ENCODE results near the gene GNG7. TPM values are rescaled to one million over a fixed set of nuclear protein-coding genes. Genes with fewer than 3 reads are reported as not detected.

GNG7 gene
- total RNA-seq, 1 experiment from 2014 or later = 7.7 TPM

DNA sequence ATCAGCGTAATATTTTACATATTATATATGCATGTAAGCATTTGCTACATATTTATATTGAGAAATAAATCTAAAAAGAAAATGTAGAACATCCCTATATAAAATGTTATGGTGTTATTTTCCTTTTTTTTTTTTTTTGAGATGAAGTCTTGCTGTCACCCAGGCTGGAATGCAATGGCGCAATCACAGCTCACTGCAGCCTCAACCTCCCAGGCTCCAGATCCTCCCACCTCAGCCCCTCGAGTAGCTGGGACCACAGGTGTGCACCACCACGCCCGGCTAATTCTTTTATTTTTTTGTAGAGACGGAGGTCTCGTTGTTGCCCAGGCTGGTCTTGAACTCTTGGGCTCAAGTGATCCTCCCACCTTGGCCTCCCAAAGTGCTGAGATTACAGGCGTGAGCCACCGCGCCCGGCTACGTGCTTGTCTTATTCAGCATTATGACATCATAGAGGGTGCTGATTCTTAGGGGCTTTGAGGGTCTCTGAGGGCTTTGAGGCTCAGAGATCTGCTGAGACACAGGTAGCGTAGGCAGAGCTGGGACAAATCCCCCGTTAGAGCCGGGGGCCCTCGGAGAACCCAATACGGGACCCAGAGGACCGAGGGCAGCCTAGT is 124.7 kb downstream of the GNG7 start:
- Histone ChIP-seq H3K18ac (ENCODE audit: insufficient read length, low read depth, low read length) (no peak overlapping the region), H3K14ac (ENCODE audit: insufficient read depth, low read length) (no peak overlapping the region), H2BK20ac (ENCODE audit: low read depth, low read length, poor library complexity, severe bottlenecking) (no peak overlapping the region), H2BK5ac (ENCODE audit: insufficient read length, low read length) (no peak overlapping the region), H3K56ac (ENCODE audit: insufficient read length, low read depth, low read length) (no peak overlapping the region), H2BK12ac (ENCODE audit: insufficient read length, low read depth, low read length) (no peak overlapping the region), H4K91ac (ENCODE audit: insufficient read length, low read depth, low read length) (no peak overlapping the region), H4K20me1 (ENCODE audit: control insufficient read depth, insufficient read depth, insufficient read length) (no peaks in the 10 kb centered on the region), H3K9ac (ENCODE audit: extremely low read depth, insufficient read length, low read length) (no peak overlapping the region), H2BK120ac (ENCODE audit: low read depth, low read length, poor library complexity, severe bottlenecking) (no peak overlapping the region), H2AK5ac (ENCODE audit: insufficient read length, low read length) (no peak overlapping the region), H3K4me2 (ENCODE audit: insufficient read depth, insufficient read length, low read length) (no peak overlapping the region), H3K27ac (ENCODE audit: insufficient read length, low read depth, low read length) (no peak overlapping the region), H3T11ph (ENCODE audit: low read length) (no peak overlapping the region), H3K23me2 (ENCODE audit: insufficient read length, low read depth, low read length, poor library complexity, severe bottlenecking) (peaks cover 12% of the 10 kb centered on the region), H3K27me3 (ENCODE audit: insufficient read depth, low read length) (no peaks in the 10 kb centered on the region), H3K4me1 (ENCODE audit: insufficient read depth, low read length) (peaks cover 2% of the 10 kb centered on the region; the same call in 1 of the 2 replicates), H2AFZ (ENCODE audit: low read length) (no peak overlapping the region), H3K4ac (ENCODE audit: low read depth, low read length) (no peak overlapping the region), H3K23ac (ENCODE audit: insufficient read length, low read depth, low read length) (no peak overlapping the region), H3K79me2 (ENCODE audit: insufficient read depth, low read length) (no peaks in the 10 kb centered on the region), H4K8ac (replicated peaks; ENCODE audit: insufficient read length, low read depth, low read length) (no peak overlapping the region), H2BK15ac (ENCODE audit: low read depth, low read length) (no peak overlapping the region), H3K79me1 (ENCODE audit: insufficient read depth, low read depth, low read length, poor library complexity, severe bottlenecking) (no peaks in the 10 kb centered on the region), H4K5ac (ENCODE audit: insufficient read length, low read depth, low read length) (no peak overlapping the region), H3K9me3 (ENCODE audit: control insufficient read depth, low read depth, low read length) (no peaks in the 10 kb centered on the region)
- no CpG with 5 or more reads among the region's 18 CpGs for WGBS (ENCODE audit: extremely low coverage, insufficient read length, low lambda C conversion rate)
- Mint-ChIP-seq H3K36me3 (ENCODE audit: insufficient read depth in 1 of 3, low read depth in 3 of 3) (peaks cover 0 to 7% (median 6%) of the 10 kb centered on the region in 3 experiments; a peak in 5 of 7 replicates), H3K4me1 (peaks cover 13 to 19% of the 10 kb centered on the region in 2 experiments), H3K4me3 (peak overlapping the region; percentile 66 to 80; a peak in 4 of 5 replicates), H3K27me3 (ENCODE audit: low read depth) (peaks cover 3% of the 10 kb centered on the region), H3K9me3 (peaks cover 10 to 11% of the 10 kb centered on the region in 2 experiments), H3K27ac (no peak overlapping the region)
- DNase-seq = no peak
- TF ChIP-seq, protein P1, sequence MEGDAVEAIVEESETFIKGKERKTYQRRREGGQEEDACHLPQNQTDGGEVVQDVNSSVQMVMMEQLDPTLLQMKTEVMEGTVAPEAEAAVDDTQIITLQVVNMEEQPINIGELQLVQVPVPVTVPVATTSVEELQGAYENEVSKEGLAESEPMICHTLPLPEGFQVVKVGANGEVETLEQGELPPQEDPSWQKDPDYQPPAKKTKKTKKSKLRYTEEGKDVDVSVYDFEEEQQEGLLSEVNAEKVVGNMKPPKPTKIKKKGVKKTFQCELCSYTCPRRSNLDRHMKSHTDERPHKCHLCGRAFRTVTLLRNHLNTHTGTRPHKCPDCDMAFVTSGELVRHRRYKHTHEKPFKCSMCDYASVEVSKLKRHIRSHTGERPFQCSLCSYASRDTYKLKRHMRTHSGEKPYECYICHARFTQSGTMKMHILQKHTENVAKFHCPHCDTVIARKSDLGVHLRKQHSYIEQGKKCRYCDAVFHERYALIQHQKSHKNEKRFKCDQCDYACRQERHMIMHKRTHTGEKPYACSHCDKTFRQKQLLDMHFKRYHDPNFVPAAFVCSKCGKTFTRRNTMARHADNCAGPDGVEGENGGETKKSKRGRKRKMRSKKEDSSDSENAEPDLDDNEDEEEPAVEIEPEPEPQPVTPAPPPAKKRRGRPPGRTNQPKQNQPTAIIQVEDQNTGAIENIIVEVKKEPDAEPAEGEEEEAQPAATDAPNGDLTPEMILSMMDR (conservative IDR thresholded peaks at IDR 0.05) = no peak
